HepG2 (cell line): Measurements from ENCODE around the gene TM9SF4. TPM values are rescaled to one million over a fixed set of nuclear protein-coding genes. Genes with fewer than 3 reads are reported as not detected.

Source experiments
- GTF3A ChIP-seq: sonication (generic); formaldehyde crosslinking; conservative IDR thresholded peaks from 2 replicates; pipeline ENCODE4 v1.4.0; 2020; ENCODE audit warnings: mild to moderate bottlenecking, missing genetic modification reagents
- KLF15 ChIP-seq: sonication (generic); formaldehyde crosslinking; IDR thresholded peaks from 2 replicates; pipeline ENCODE4 v1.8.1; 2023; ENCODE audit warnings: borderline replicate concordance, mild to moderate bottlenecking, inconsistent platforms, missing genetic modification reagents, mixed read lengths
- PCBP1 ChIP-seq: fragments of 200-400 bp; formaldehyde crosslinking; IDR thresholded peaks from 2 replicates; pipeline ENCODE4 v1.6.1; 2017; ENCODE audit warnings: mild to moderate bottlenecking, low read depth, low read length, borderline replicate concordance
- SIN3A ChIP-seq: IDR thresholded peaks from 2 replicates; pipeline ENCODE4 v1.6.1; 2011; ENCODE audit warnings: low read depth, mild to moderate bottlenecking, control low read depth, low read length, borderline replicate concordance
- SMAD9 ChIP-seq: sonication (generic); formaldehyde crosslinking; IDR thresholded peaks from 2 replicates; pipeline ENCODE4 v1.5.1; 2020; ENCODE audit warnings: mild to moderate bottlenecking, missing genetic modification reagents
- SMC3 ChIP-seq: IDR thresholded peaks from 2 replicates; pipeline ENCODE4 v1.6.1; 2011; ENCODE audit warnings: low read length, improper control_type of control experiment
- SP4 ChIP-seq: sonication (generic); formaldehyde crosslinking; IDR thresholded peaks from 2 replicates; pipeline ENCODE4 v1.8.1; 2023; ENCODE audit warnings: mild to moderate bottlenecking, missing genetic modification reagents
- SRSF1 ChIP-seq: fragments of 200-400 bp; formaldehyde crosslinking; optimal IDR thresholded peaks from 2 replicates; pipeline ENCODE3; 2017; ENCODE audit warnings: mild to moderate bottlenecking, low read depth, low read length, moderate library complexity
- SRSF4 ChIP-seq: fragments of 200-400 bp; formaldehyde crosslinking; IDR thresholded peaks from one replicate; pipeline ENCODE4 v1.6.1; 2018; ENCODE audit warnings: mild to moderate bottlenecking, low read depth, low read length, moderate library complexity; ENCODE audit not compliant: poor library complexity, severe bottlenecking
- ZBTB37 ChIP-seq: sonication (generic); formaldehyde crosslinking; IDR thresholded peaks from 2 replicates; pipeline ENCODE4 v1.4.0; 2020; ENCODE audit warnings: mild to moderate bottlenecking, missing genetic modification reagents
- ZNF275 ChIP-seq: sonication (generic); formaldehyde crosslinking; IDR thresholded peaks from 2 replicates; pipeline ENCODE4 v1.8.0; 2022; ENCODE audit warnings: missing genetic modification reagents, mild to moderate bottlenecking, inconsistent platforms, borderline replicate concordance
- ZNF562 ChIP-seq: sonication (generic); formaldehyde crosslinking; IDR thresholded peaks from 2 replicates; pipeline ENCODE4 v1.8.0; 2022; ENCODE audit warnings: missing genetic modification reagents, borderline replicate concordance
- ZNF644 ChIP-seq: IDR thresholded peaks from 2 replicates; pipeline ENCODE4 v1.6.1; 2016; ENCODE audit warnings: low read depth
- ZNF768 ChIP-seq: sonication (generic); formaldehyde crosslinking; IDR thresholded peaks from 2 replicates; pipeline ENCODE4 v1.4.0; 2020; ENCODE audit warnings: missing genetic modification reagents
- polyA plus RNA-seq, 8 experiments: library from polyadenylated mRNA; depleted of rRNA in 3 of 8; stranded (reverse) in 7 of 8; unstranded in 1 of 8; fragments of >200 nt; fragmentation: Illumina TruSeq in 4 of 8; extraction: Trizol in 4 of 8; gene quantifications; 2 replicates each; pipeline versions ENCODE4 v1.2.1 to v1.2.3, GENCODE V29; 2011 to 2016; ENCODE audit warnings: low read depth in 4 of 8, missing spikeins in 1 of 8, mixed read lengths in 1 of 8; ENCODE audit not compliant: insufficient read depth in 1 of 8
- total RNA-seq, 5 experiments: library from RNA; depleted of rRNA; stranded (reverse); fragments of >200 nt; fragmentation: Illumina TruSeq; extraction: Trizol; gene quantifications; 2 replicates each; pipeline ENCODE4 v1.2.3, GENCODE V29; 2016; ENCODE audit warnings: low read depth in 1 of 5
- TF ChIP-seq, protein P1 (sequence below): sonication (generic); formaldehyde crosslinking; IDR thresholded peaks from 2 replicates; pipeline ENCODE4 v1.8.0; 2022; ENCODE audit warnings: mild to moderate bottlenecking, missing genetic modification reagents, borderline replicate concordance
- TF ChIP-seq, protein P2 (sequence below): IDR thresholded peaks from 2 replicates; pipeline ENCODE4 v1.6.1; 2016; ENCODE audit warnings: missing compliant biosample characterization, missing genetic modification reagents, borderline replicate concordance
- TF ChIP-seq, protein P3 (sequence below): sonication (generic); formaldehyde crosslinking; IDR thresholded peaks from 2 replicates; pipeline ENCODE4 v1.4.0; 2020; ENCODE audit warnings: mild to moderate bottlenecking, missing genetic modification reagents, borderline replicate concordance
- TF ChIP-seq, protein P4 (sequence below): sonication (generic); formaldehyde crosslinking; IDR thresholded peaks from 2 replicates; pipeline ENCODE4 v1.5.0; 2020; ENCODE audit warnings: missing genetic modification reagents, mild to moderate bottlenecking, borderline replicate concordance

TM9SF4 gene
- total and polyA plus RNA-seq, 2 of the 13 experiments (the other 11 are each of a cell fraction or from before 2014, with no cell fraction given), result 53.5 to 171 TPM

GRCh38 chr20:32207626-32208498, 98.3 kb downstream of the TM9SF4 start, which contains the start of the genes PLAGL2 and POFUT1 (continued):
- TF ChIP-seq SMC3 (peak; percentile 3; the same call in 1 of the 2 replicates), KLF15 (CRISPR knock-in tag) (peak; percentile 67; the same call in 1 of the 2 replicates), ZNF768 (CRISPR knock-in tag) (peak; percentile 89; the same call in 1 of the 2 replicates), ZNF644 (CRISPR knock-in tag) (no peak), SIN3A (peak; percentile 91; the same call in 1 of the 2 replicates), SMAD9 (CRISPR knock-in tag) (0 out of 2 replicates have a peak, but pooled peaks have one; percentile 15), ZNF275 (CRISPR knock-in tag) (peak; percentile 26), PCBP1 (no peak), GTF3A (no peak), ZBTB37 (CRISPR knock-in tag) (peak; percentile 68; the same call in 1 of the 2 replicates), SRSF4 (no peak), ZNF562 (CRISPR knock-in tag) (no peak), SRSF1 (peak; percentile 18), SP4 (CRISPR knock-in tag) (peak; percentile 90)
- TF ChIP-seq, protein P1, sequence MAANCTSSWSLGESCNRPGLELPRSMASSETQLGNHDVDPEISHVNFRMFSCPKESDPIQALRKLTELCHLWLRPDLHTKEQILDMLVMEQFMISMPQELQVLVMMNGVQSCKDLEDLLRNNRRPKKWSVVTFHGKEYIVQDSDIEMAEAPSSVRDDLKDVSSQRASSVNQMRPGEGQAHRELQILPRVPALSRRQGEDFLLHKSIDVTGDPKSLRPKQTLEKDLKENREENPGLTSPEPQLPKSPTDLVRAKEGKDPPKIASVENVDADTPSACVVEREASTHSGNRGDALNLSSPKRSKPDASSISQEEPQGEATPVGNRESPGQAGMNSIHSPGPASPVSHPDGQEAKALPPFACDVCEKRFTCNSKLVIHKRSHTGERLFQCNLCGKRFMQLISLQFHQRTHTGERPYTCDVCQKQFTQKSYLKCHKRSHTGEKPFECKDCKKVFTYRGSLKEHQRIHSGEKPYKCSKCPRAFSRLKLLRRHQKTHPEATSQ (CRISPR knock-in tag), result 0 out of 2 replicates have a peak, but pooled peaks have one; percentile 71
- TF ChIP-seq, protein P2, sequence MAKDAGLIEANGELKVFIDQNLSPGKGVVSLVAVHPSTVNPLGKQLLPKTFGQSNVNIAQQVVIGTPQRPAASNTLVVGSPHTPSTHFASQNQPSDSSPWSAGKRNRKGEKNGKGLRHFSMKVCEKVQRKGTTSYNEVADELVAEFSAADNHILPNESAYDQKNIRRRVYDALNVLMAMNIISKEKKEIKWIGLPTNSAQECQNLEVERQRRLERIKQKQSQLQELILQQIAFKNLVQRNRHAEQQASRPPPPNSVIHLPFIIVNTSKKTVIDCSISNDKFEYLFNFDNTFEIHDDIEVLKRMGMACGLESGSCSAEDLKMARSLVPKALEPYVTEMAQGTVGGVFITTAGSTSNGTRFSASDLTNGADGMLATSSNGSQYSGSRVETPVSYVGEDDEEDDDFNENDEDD, result peak; percentile 94
- TF ChIP-seq, protein P3, sequence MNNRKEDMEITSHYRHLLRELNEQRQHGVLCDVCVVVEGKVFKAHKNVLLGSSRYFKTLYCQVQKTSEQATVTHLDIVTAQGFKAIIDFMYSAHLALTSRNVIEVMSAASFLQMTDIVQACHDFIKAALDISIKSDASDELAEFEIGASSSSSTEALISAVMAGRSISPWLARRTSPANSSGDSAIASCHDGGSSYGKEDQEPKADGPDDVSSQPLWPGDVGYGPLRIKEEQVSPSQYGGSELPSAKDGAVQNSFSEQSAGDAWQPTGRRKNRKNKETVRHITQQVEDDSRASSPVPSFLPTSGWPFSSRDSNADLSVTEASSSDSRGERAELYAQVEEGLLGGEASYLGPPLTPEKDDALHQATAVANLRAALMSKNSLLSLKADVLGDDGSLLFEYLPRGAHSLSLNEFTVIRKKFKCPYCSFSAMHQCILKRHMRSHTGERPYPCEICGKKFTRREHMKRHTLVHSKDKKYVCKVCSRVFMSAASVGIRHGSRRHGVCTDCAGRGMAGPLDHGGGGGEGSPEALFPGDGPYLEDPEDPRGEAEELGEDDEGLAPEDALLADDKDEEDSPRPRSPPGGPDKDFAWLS, result no peak
- TF ChIP-seq, protein P4, sequence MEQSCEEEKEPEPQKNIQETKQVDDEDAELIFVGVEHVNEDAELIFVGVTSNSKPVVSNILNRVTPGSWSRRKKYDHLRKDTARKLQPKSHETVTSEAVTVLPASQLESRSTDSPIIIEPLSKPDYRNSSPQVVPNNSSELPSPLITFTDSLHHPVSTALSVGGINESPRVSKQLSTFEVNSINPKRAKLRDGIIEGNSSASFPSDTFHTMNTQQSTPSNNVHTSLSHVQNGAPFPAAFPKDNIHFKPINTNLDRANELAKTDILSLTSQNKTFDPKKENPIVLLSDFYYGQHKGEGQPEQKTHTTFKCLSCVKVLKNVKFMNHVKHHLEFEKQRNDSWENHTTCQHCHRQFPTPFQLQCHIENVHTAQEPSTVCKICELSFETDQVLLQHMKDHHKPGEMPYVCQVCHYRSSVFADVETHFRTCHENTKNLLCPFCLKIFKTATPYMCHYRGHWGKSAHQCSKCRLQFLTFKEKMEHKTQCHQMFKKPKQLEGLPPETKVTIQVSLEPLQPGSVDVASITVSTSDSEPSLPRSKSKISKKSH (CRISPR knock-in tag), result peak; percentile 78; the same call in 1 of the 2 replicates
